ENCODE data around the gene TMEM94.

Gene TMEM94

GRCh38 chr17:75498726-75499213, 42.3 kb downstream of the TMEM94 start:
- no peak for DNase-seq

- no peak for DNase-seq
Measured at GRCh38 chr17:75499313-75500022, 43.0 kb downstream of the TMEM94 start.

- no peak for DNase-seq
Measured at GRCh38 chr17:75500419-75501216, 44.2 kb downstream of the TMEM94 start.

GRCh38 chr17:75501378-75502071, 45.1 kb downstream of the TMEM94 start:
- DNase-seq: no peak

- DNase-seq: no peak
Measured at GRCh38 chr17:75502072-75502720, 45.8 kb downstream of the TMEM94 start.

- no peak for DNase-seq
Measured at GRCh38 chr17:75502721-75503329, 46.4 kb downstream of the TMEM94 start.

GRCh38 chr17:75503337-75503950, 47.0 kb downstream of the TMEM94 start:
- DNase-seq: no peak

GRCh38 chr17:75503976-75504346, 47.5 kb downstream of the TMEM94 start:
- DNase-seq: no peak

GRCh38 chr17:75504347-75505151, 48.1 kb downstream of the TMEM94 start:
- DNase-seq: no peak

GRCh38 chr17:75505152-75505409, 48.6 kb downstream of the TMEM94 start:
- DNase-seq: no peak

GRCh38 chr17:75505640-75506039, 49.2 kb downstream of the TMEM94 start:
- no peak for DNase-seq

- DNase-seq: no peak
Measured at GRCh38 chr17:75506134-75506533, 49.7 kb downstream of the TMEM94 start.

GRCh38 chr17:75506888-75507287, 50.5 kb downstream of the TMEM94 start:
- no peak for DNase-seq

- DNase-seq: no peak
Measured at GRCh38 chr17:75507733-75508719, 51.6 kb downstream of the TMEM94 start.

GRCh38 chr17:75508931-75509361, 52.5 kb downstream of the TMEM94 start:
- DNase-seq: no peak

GRCh38 chr17:75509528-75510258, 53.3 kb downstream of the TMEM94 start:
- DNase-seq: no peak

GRCh38 chr17:75511270-75511609, 54.8 kb downstream of the TMEM94 start:
- DNase-seq: no peak

- DNase-seq: no peak
Measured at GRCh38 chr17:75511610-75512575, 55.5 kb downstream of the TMEM94 start.

All from fibroblast of skin of back (primary cell).